ENCODE results near the gene STMN1.

STMN1 gene

GRCh38 chr1:25858906-25859789 is 47.1 kb downstream of the STMN1 start, which contains the start of gene AUNIP:
Gene AUNIP (minus strand): TSS chr1:25859457. CDS start chr1:25859357, 100 bp downstream.
- peak; percentile 39 for DNase-seq (ENCODE audit: low read depth)

GRCh38 chr1:25858494-25858893 is 47.7 kb downstream of the STMN1 start:
- TF ChIP-seq CTCF (IDR thresholded peaks at IDR 0.05; ENCODE audit: control insufficient read depth, insufficient read depth, low read depth, low read length, missing control alignments), result no peak
- no peak for DNase-seq (ENCODE audit: low read depth)
- peak overlapping the region; percentile 85 for H3K4me3 ChIP-seq (ENCODE audit: control insufficient read depth, low read depth, low read length)

More at GRCh38 chr1:25858906-25859789, 47.1 kb downstream of the STMN1 start, which contains the start of gene AUNIP:
- peak within 1 kb of the TSS; percentile 85 for H3K4me3 ChIP-seq (ENCODE audit: control insufficient read depth, low read depth, low read length)
- TF ChIP-seq CTCF (IDR thresholded peaks at IDR 0.05; ENCODE audit: control insufficient read depth, insufficient read depth, low read depth, low read length, missing control alignments), result no peak

- DNase-seq (ENCODE audit: low read depth), result no peak
- H3K4me3 ChIP-seq (ENCODE audit: control insufficient read depth, low read depth, low read length), result no peak overlapping the region
- no peak for TF ChIP-seq CTCF (IDR thresholded peaks at IDR 0.05; ENCODE audit: control insufficient read depth, insufficient read depth, low read depth, low read length, missing control alignments)
These were observed 49.4 kb downstream of the STMN1 start for GRCh38 chr1:25856856-25857255.

GRCh38 chr1:25854554-25854953 is 51.7 kb downstream of the STMN1 start:
- H3K4me3 ChIP-seq (ENCODE audit: control insufficient read depth, low read depth, low read length), result no peak overlapping the region
- TF ChIP-seq CTCF (IDR thresholded peaks at IDR 0.05; ENCODE audit: control insufficient read depth, insufficient read depth, low read depth, low read length, missing control alignments), result no peak
- DNase-seq (ENCODE audit: low read depth), result no peak

Data from AG09309 (cell line).